GM21528 (cell line): ENCODE data around the gene FLRT1.
A peak's percentile ranks its signal among the peaks of the same experiment; 100 is the strongest.

Experiments
- ATAC-seq: cut with Tn5 transposase; IDR thresholded peaks from one replicate; pipeline ENCODE4 v1.9.1; 2021; ENCODE audit warnings: mild to moderate bottlenecking, moderate library complexity; ENCODE audit not compliant: unreplicated experiment, low FRiP score

FLRT1 gene

GRCh38 chr11:64035576-64035975 is at the start of gene FLRT1:
FLRT1 (plus strand) TSS chr11:64035931; CDS start chr11:64116268, 80,337 bp downstream.
- no peak for ATAC-seq

- ATAC-seq = peak; percentile 80
Observed at GRCh38 chr11:63986156-63986931, 49.4 kb upstream of the FLRT1 start, which contains the start of gene OTUB1. OTUB1 (plus strand) TSS chr11:63986438; CDS start chr11:63986457, 19 bp downstream.

- no peak for ATAC-seq
Observed at GRCh38 chr11:63986932-63987513, 48.7 kb upstream of the FLRT1 start.

DNA sequence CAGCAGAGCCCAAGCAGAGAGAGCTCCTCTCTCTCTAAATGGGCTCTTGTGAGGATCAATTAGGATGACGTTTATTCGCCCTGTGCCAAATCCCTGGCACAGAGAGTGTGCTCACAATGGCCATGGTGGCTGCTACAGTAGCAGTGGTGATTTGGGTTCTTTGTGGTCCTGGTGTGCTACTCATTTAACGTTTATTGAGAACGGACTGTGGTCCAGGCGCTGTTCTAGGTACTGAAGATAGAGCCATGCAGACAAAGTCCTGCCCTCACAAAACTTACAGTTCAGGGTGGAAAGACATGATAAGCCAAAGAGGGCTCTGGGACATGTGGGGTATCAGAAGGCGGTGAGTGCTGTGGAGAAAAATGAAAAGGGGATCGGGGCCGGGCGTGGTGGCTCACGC is 44.2 kb upstream of the FLRT1 start:
- ATAC-seq = no peak

- ATAC-seq = no peak
Observed at GRCh38 chr11:63993100-63993499, 42.6 kb upstream of the FLRT1 start.

DNA sequence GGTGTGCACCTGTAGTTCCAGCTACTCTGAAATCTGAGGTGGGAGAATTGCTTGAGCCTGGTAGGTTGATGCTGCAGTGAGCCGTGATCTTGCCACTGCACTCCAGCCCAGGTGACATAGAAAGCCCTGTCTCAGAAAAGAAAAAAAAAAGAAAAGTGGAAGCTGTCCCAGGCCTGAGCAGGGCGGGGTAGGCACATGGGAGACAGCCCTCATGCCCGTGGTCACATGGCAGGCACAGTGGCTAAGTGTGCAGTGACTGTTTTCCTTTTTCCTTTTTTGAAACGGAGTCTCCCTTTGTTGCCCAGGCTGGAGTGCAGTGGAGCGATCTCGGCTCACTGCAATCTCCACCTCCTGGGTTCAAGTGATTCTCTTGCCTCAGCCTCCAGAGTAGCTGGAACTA is 41.7 kb upstream of the FLRT1 start:
- no peak for ATAC-seq

GRCh38 chr11:63996512-63996911 is 39.2 kb upstream of the FLRT1 start:
- ATAC-seq = no peak

- ATAC-seq = no peak
Observed at GRCh38 chr11:63997104-63997700, 38.5 kb upstream of the FLRT1 start.

- ATAC-seq = no peak
Observed at GRCh38 chr11:63997801-63998337, 37.9 kb upstream of the FLRT1 start.

- ATAC-seq = no peak
Observed at GRCh38 chr11:63998558-63999348, 37.0 kb upstream of the FLRT1 start.

GRCh38 chr11:63999349-64000025 is 36.2 kb upstream of the FLRT1 start:
- no peak for ATAC-seq

DNA sequence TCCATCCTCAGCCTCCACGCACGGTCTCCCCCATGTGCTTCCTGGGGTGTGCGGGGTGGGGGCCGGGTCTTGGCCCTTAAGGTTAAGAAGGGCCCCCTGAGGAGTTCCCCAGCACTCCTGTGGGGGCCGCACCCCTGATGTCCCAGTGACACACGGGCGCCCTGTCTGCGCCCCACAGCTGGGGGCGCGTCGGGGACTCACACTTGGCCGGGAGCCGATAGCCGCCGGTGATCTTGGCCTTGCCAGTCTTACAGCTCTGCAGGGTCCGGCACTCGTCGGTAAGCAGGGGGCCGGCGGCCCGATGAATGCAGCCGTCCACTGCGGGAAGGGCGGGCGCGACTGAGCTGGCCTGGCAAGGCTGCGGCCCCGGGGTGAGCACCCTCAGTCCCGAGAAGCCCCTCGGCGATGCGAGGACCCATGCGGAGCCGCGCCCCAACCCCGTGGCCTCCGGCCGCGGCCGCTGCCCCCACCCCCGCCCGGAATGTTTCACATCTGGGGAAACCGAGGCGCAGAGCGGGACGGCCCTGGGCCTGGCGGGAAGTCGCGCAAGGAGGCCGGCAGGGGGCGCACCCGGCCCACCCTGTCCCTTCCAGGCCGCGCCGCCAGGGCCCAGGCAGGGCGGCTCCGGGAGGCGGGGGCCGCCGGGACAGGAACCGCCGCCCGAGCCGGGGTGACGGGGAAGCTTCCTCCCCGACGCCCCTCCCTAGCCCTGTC is 35.5 kb upstream of the FLRT1 start:
- ATAC-seq = no peak

GRCh38 chr11:64000740-64001483 is 34.8 kb upstream of the FLRT1 start:
- no peak for ATAC-seq

DNA sequence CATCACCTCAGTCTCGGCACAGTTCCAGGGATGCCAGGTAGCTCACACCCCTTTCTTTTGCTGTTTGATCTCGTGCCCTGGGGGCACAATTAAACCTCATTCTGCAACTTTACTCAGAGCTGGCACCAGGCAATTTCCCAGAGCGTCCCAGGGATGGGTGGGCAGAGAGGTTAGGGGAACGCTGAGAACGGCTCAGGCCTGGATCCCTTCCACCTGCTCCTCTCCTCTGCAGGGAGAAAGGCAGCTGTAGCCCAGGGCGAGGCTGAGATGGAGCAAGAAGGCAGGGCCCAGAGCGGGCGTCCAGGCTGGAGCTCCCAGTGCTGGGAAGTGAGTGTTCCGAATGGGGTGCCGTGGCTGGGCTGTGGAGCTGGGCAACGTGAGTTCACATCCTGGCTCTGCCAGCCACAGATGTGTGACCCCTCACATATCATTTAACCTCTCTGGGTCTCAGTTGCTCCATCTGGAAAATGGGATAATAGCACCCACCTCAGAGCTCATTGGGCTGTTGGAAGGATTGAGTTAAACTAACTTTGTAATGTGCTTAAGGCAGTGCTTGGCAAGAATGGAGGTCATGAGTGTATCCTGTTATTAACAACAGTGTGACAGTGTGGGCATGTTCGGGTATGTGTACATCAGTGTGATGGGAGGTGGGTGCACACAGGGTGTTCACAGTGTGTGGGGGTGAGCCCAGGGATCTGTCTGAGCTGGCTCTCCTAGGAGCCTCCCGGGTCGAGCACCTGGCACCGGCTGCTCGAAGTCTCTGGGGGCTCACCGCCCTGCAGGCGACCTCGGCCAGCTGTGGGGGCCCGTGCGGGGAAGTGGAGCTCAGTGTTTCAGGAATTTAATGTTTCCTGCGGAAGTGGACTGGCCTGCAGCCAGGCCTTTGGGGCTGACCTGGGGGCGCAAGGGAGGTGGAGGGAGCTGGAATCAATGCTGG is 34.0 kb upstream of the FLRT1 start:
- ATAC-seq = no peak

DNA sequence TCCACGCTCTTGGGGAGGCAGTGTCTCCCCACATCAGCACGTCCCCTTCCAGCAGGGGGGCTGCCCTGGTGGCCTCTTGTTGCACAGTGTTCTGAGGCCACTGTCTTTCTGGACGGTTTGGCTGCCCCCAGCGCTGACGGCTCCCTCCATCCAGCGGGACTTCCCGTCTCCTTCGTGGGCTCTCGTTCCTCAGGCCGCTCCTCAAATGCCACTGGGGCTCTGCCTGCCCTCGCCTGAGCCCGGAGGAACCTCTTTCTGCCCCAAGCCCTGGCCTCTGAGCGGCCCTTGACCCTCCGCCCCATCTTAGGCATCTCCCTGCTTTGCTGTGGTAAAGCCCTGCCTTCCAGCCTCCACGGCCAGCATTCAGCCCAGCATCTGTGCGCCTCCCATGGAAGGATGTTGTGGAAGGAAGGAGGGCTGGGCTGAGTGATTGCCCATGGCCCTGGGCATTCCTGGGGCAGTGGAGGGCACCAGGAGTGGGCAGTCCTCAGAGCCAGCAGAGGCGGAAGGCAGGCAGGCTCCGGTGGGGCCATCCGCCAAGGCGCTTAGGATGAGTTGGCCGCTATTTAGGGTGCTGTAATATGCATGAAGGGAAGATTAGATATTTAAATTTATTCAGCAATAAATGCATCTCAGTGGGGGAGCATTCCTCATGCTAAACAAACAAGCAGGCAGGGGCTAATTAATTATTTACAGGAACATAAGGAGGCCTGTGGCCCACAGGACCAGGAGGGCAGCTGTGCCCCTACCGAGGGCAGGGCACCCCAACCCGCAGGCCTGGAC is 31.7 kb upstream of the FLRT1 start:
- no peak for ATAC-seq

GRCh38 chr11:64004590-64004984 is 31.1 kb upstream of the FLRT1 start:
- ATAC-seq = no peak

GRCh38 chr11:64005691-64006090 is 30.0 kb upstream of the FLRT1 start:
- no peak for ATAC-seq
